KOPT-K1 (cell line): ENCODE measurements around the gene AUTS2.
"Not testable (repeated sequence)": the region's sequence is repeated elsewhere in the genome, so short reads cannot be mapped to it uniquely, and the experiment has no call there.

ENCODE experiments used
- H3K27ac ChIP-seq: fragments of 200-600 bp; sonication (generic); 2 replicates; pipeline ENCODE4 v1.5.1; 2016; ENCODE audit warnings: antibody characterized with exemption, mild to moderate bottlenecking, low read depth, low read length; ENCODE audit not compliant: poor library complexity, severe bottlenecking
- H3K36me3 ChIP-seq: fragments of 200-600 bp; sonication (generic); 2 replicates; pipeline ENCODE4 v1.5.1; 2017; ENCODE audit warnings: antibody characterized with exemption, mild to moderate bottlenecking, low read length, moderate library complexity; ENCODE audit not compliant: insufficient read depth
- H3K9me3 ChIP-seq: fragments of 200-600 bp; sonication (generic); 2 replicates; pipeline ENCODE4 v1.5.1; 2017; ENCODE audit warnings: antibody characterized with exemption, low read length, mild to moderate bottlenecking; ENCODE audit not compliant: insufficient read depth, poor library complexity, severe bottlenecking

The AUTS2 gene

GRCh38 chr7:70240873-70241272 lies 642.6 kb downstream of the AUTS2 start:
- H3K27ac ChIP-seq, result no peak overlapping the region
- H3K9me3 ChIP-seq, result no peaks in the 10 kb centered on the region
- no peaks in the 10 kb centered on the region for H3K36me3 ChIP-seq

GRCh38 chr7:70241536-70242175 lies 643.4 kb downstream of the AUTS2 start:
- no peak overlapping the region for H3K27ac ChIP-seq
- H3K9me3 ChIP-seq, result no peaks in the 10 kb centered on the region
- H3K36me3 ChIP-seq, result no peaks in the 10 kb centered on the region

DNA sequence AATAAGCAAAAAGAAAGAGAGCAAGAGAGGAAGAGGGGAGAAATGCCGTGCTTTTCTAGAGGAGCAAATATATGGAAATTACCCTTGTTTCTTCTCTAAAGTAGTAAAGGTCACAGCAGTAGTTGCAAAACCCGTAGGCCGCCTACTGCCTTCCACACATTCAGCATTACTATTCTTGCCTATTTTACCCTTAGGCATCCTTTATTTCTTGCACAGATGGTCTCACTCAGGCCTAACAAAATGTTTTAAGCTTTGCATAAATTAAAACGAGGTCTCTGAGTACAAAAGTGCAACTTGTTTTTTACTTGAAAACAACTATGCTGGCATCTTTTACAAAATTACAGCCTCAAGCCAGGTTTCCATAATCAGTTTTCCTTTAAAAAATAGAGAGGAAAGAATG lies 644.6 kb downstream of the AUTS2 start:
- H3K36me3 ChIP-seq, result no peaks in the 10 kb centered on the region
- H3K27ac ChIP-seq, result no peak overlapping the region
- no peaks in the 10 kb centered on the region for H3K9me3 ChIP-seq

DNA sequence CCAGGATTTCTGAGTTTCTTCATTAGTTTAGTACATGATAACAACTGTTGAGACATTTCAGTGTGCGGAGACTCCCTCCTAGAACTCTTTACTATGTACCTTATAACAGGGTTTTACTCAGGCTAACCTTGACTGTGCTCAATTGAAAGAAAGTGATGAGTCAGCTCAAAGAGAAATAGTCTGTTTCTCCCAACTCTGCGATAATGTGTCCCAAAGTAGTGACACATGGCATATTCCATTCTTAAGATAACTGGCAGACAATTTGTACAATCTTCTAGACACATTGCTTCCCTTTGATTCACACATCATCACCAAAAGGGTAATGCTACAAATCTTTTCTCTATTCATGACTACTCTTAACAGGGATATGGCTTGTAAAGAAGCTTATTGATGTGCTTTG lies 645.2 kb downstream of the AUTS2 start:
- Histone ChIP-seq H3K27ac (no peak overlapping the region), H3K9me3 (no peaks in the 10 kb centered on the region), H3K36me3 (no peaks in the 10 kb centered on the region)

DNA sequence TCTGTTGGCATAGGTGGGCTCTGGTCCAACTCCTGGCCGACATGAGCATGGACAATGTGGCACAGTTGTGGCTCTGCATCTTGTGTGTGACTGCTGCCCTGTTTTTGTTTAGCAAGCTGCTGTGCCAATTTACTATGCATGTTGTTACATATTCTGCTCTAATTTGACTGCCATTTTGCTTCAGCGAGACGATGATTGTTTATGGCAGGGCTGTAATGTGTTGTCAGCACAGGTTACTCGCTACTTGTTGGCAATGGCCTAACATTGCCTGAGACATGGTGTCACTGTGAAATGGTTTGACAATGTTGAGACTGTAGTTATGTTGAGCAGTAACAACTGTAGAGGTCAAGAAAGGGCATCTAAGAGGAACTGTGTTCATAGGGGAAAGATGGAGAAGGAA lies 659.6 kb downstream of the AUTS2 start:
- no peaks in the 10 kb centered on the region for H3K9me3 ChIP-seq
- H3K36me3 ChIP-seq, result no peaks in the 10 kb centered on the region
- H3K27ac ChIP-seq, result no peak overlapping the region

GRCh38 chr7:70259502-70259901 lies 661.2 kb downstream of the AUTS2 start:
- H3K36me3 ChIP-seq, result no peaks in the 10 kb centered on the region
- no peak overlapping the region for H3K27ac ChIP-seq
- H3K9me3 ChIP-seq, result no peaks in the 10 kb centered on the region

DNA sequence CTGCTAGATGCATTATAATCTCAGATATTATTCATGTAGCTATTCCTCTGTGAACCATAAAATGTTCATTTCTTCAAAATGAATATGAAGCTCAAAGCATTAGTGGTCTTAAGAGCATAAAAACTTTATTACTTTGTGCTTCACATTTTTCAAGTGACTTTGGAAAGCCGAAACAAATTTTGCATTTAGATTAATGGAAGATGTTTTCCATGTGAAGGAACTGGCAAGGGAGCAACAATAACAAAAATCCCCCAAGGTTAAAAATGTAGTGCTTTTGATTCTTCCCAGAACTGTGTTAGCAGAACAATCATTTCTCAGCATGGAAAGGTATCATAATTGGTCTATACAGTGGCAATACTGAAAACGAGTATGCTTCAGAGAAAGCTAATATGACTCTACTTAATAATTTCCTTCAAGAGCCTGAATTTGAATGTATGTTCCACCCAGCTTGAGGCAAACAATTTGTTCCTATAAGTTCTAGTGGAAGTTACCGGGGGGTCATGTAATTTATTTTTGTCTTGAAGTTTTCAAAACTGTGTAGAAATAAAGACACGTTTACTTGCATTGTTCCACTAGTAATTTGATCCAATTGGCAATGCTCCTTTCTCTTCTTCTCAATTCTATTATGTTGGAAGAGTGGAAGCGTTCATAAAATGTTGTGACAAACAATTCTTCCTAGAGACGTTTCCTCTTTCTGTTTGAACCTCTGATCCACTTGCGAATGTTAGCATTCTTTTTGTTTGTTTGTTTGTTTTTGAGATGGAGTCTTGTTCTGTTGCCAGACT lies 665.4 kb downstream of the AUTS2 start:
- Histone ChIP-seq H3K9me3 (no peaks in the 10 kb centered on the region), H3K36me3 (no peaks in the 10 kb centered on the region), H3K27ac (no peak overlapping the region)

GRCh38 chr7:70266186-70266585 lies 667.9 kb downstream of the AUTS2 start:
- Histone ChIP-seq H3K36me3 (no peaks in the 10 kb centered on the region), H3K9me3 (no peaks in the 10 kb centered on the region), H3K27ac (no peak overlapping the region)

DNA sequence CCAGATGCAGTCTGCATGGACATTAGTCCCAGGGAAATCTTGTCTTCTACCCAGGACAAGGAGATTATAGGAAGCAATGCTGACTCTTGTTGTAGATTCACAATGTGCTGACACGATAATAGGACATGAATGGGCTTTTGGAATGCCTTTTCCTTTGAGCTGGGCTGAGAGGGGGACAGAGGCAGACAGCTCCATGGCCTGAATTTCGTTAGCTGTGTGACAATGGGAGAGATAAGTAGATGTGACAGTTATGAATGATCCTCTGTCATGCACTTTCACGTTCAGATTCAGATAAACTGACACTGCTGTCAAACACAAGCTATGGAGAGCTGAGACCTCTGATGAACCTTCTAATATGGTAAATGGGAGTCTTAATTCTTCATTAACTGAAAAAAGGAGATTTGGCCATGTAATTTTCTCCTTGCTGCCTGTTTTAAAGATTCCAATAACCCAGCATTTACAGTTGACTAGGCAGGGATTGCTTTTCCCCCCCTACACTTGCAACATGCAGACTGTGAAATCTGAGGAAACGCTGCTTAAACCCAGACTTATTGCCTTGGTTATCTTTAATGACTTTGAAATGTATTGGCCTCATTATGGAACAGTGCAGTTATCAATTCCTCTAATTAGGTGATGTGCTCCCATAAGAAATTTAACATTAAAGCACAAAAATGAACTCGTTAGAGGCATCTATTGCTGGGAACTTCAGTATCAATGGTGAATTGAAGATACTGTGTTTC lies 669.3 kb downstream of the AUTS2 start:
- Histone ChIP-seq H3K36me3 (no peaks in the 10 kb centered on the region), H3K9me3 (no peaks in the 10 kb centered on the region), H3K27ac (no peak overlapping the region)

- H3K27ac ChIP-seq, result no peak overlapping the region
- no peaks in the 10 kb centered on the region for H3K36me3 ChIP-seq
- no peaks in the 10 kb centered on the region for H3K9me3 ChIP-seq
Measured at GRCh38 chr7:70268179-70268578, 669.9 kb downstream of the AUTS2 start.

GRCh38 chr7:70270149-70270548 lies 671.9 kb downstream of the AUTS2 start:
- Histone ChIP-seq H3K9me3 (no peaks in the 10 kb centered on the region), H3K27ac (no peak overlapping the region), H3K36me3 (no peaks in the 10 kb centered on the region)

- no peaks in the 10 kb centered on the region for H3K9me3 ChIP-seq
- H3K27ac ChIP-seq, result no peak overlapping the region
- H3K36me3 ChIP-seq, result no peaks in the 10 kb centered on the region
Measured at GRCh38 chr7:70271617-70272081, 673.4 kb downstream of the AUTS2 start.

- not testable (repeated sequence) for H3K27ac ChIP-seq, H3K9me3 ChIP-seq, H3K36me3 ChIP-seq
Measured at GRCh38 chr7:70275570-70275969, 677.3 kb downstream of the AUTS2 start.

DNA sequence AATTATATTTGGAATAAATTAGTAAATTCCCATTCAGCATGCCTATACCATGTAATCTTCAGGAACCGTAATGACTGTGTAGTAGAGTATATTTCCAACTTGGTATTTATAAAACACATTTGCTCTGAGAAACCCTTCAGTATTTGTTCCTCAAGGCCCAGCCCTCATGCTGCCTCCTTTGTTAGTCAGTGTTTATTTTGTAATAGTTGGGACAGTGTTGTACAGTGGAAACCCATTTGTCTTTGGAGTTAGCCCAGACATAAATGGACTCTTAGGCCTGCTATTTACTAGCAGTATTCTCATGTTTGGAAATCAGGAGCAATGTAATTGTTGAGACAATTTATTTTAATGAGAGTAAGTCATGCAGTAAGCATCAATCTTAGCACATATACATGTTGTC lies 686.9 kb downstream of the AUTS2 start:
- H3K27ac ChIP-seq, result no peak overlapping the region
- H3K9me3 ChIP-seq, result no peaks in the 10 kb centered on the region
- no peaks in the 10 kb centered on the region for H3K36me3 ChIP-seq

DNA sequence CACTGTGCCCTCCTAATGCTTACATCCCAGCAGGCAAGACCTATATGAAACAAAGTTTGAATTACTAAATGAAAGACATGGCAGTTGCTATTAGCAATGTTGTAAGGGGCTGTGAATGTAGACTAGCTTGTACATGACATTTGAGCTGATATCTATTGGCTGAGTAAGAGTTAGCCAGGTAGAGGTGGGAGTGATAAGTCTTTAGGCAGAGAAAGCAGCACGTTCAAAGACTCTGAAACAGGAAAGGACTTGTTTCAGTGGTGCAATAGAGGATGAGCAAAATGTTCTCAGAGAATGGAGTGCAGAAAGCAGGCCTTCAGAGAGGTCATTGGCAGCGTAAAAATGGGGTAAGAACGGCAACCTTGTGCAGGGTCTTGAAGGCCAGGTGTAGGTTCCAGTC lies 687.6 kb downstream of the AUTS2 start:
- Histone ChIP-seq H3K27ac (no peak overlapping the region), H3K9me3 (no peaks in the 10 kb centered on the region), H3K36me3 (no peaks in the 10 kb centered on the region)
